ENCODE measurements around the gene TMEM163. TPM values are rescaled to one million over a fixed set of nuclear protein-coding genes. Genes with fewer than 3 reads are reported as not detected.

TMEM163 gene
- total RNA-seq, 1 donor from 2014 or later = 31.9 TPM

GRCh38 chr2:134455426-134455825 lies 263.4 kb downstream of the TMEM163 start:
- no peaks in the 10 kb centered on the region for H3K27me3 ChIP-seq (ENCODE audit: low read depth)
- ATAC-seq (no peak), DNase-seq (no peak)
- H3K9me3 ChIP-seq = no peaks in the 10 kb centered on the region
- no peak overlapping the region for H3K27ac ChIP-seq
- TF ChIP-seq CTCF (IDR thresholded peaks at IDR 0.05) = no peak
- H3K4me3 ChIP-seq = no peak overlapping the region
- H3K4me1 ChIP-seq = peaks cover 8% of the 10 kb centered on the region
- intact Hi-C loops (cut with DNase I) = no loop called here
- H3K36me3 ChIP-seq = peaks cover 4% of the 10 kb centered on the region

- DNase-seq (no peak), ATAC-seq (no peak)
- Histone ChIP-seq H3K9me3 (no peaks in the 10 kb centered on the region), H3K4me1 (peaks cover 8% of the 10 kb centered on the region), H3K4me3 (no peak overlapping the region), H3K27ac (no peak overlapping the region), H3K27me3 (ENCODE audit: low read depth) (no peaks in the 10 kb centered on the region), H3K36me3 (peaks cover 4% of the 10 kb centered on the region)
- no peak for TF ChIP-seq CTCF (IDR thresholded peaks at IDR 0.05)
- intact Hi-C loops (cut with DNase I) = no loop called here
Measured at GRCh38 chr2:134454931-134455330, 263.9 kb downstream of the TMEM163 start.

GRCh38 chr2:134454426-134454825 lies 264.4 kb downstream of the TMEM163 start:
- H3K4me1 ChIP-seq = peaks cover 8% of the 10 kb centered on the region
- no peaks in the 10 kb centered on the region for H3K9me3 ChIP-seq
- H3K27me3 ChIP-seq (ENCODE audit: low read depth) = no peaks in the 10 kb centered on the region
- no peak for ATAC-seq
- intact Hi-C loops (cut with DNase I) = no loop called here
- no peak for TF ChIP-seq CTCF (IDR thresholded peaks at IDR 0.05)
- H3K36me3 ChIP-seq = peaks cover 7% of the 10 kb centered on the region
- no peak overlapping the region for H3K4me3 ChIP-seq
- no peak for DNase-seq
- H3K27ac ChIP-seq = no peak overlapping the region

GRCh38 chr2:134453973-134454372 lies 264.8 kb downstream of the TMEM163 start:
- no peak for TF ChIP-seq CTCF (IDR thresholded peaks at IDR 0.05)
- Histone ChIP-seq H3K9me3 (no peaks in the 10 kb centered on the region), H3K4me3 (no peak overlapping the region), H3K36me3 (peaks cover 10% of the 10 kb centered on the region), H3K27me3 (ENCODE audit: low read depth) (no peaks in the 10 kb centered on the region), H3K4me1 (peaks cover 8% of the 10 kb centered on the region), H3K27ac (no peak overlapping the region)
- intact Hi-C loops (cut with DNase I) = no loop called here
- no peak for DNase-seq
- ATAC-seq = no peak

GRCh38 chr2:134453476-134453875 lies 265.3 kb downstream of the TMEM163 start:
- Histone ChIP-seq H3K27me3 (ENCODE audit: low read depth) (no peaks in the 10 kb centered on the region), H3K36me3 (peaks cover 15% of the 10 kb centered on the region), H3K27ac (no peak overlapping the region), H3K4me3 (no peak overlapping the region), H3K4me1 (peaks cover 8% of the 10 kb centered on the region), H3K9me3 (no peaks in the 10 kb centered on the region)
- DNase-seq (no peak), ATAC-seq (no peak)
- intact Hi-C loops (cut with DNase I) = no loop called here
- TF ChIP-seq CTCF (IDR thresholded peaks at IDR 0.05) = no peak
